Osteocyte (in vitro differentiated cells): ENCODE data around the gene CHKA. TPM values are rescaled to one million over a fixed set of nuclear protein-coding genes. Genes with fewer than 3 reads are reported as not detected.
A peak's percentile ranks its signal among the peaks of the same experiment; 100 is the strongest.

ENCODE experiments used
- DNase-seq: peaks from one replicate; pipeline ENCODE4 v3.0.0; 2021; ENCODE audit warnings: mixed read lengths; ENCODE audit not compliant: unreplicated experiment; ENCODE audit errors: extremely low spot score
- H3K27ac Mint-ChIP-seq: one replicate; pipeline ENCODE4 v1.8.0; 2021; ENCODE audit warnings: mild to moderate bottlenecking, mixed read lengths; ENCODE audit not compliant: unreplicated experiment
- H3K27me3 Mint-ChIP-seq: one replicate; pipeline ENCODE4 v1.8.0; 2021; ENCODE audit warnings: mixed read lengths; ENCODE audit not compliant: unreplicated experiment
- H3K36me3 Mint-ChIP-seq: one replicate; pipeline ENCODE4 v1.8.0; 2021; ENCODE audit warnings: mixed read lengths; ENCODE audit not compliant: unreplicated experiment
- H3K4me1 Mint-ChIP-seq: one replicate; pipeline ENCODE4 v1.8.0; 2021; ENCODE audit warnings: mixed read lengths; ENCODE audit not compliant: unreplicated experiment
- H3K4me3 Mint-ChIP-seq: one replicate; pipeline ENCODE4 v1.8.0; 2021; ENCODE audit warnings: mild to moderate bottlenecking, moderate library complexity, mixed read lengths; ENCODE audit not compliant: unreplicated experiment
- H3K9me3 Mint-ChIP-seq: one replicate; pipeline ENCODE4 v1.8.0; 2021; ENCODE audit warnings: mixed read lengths; ENCODE audit not compliant: unreplicated experiment
- CTCF ChIP-seq: fragments of 200-600 bp; sonication (generic); IDR thresholded peaks from 2 replicates; pipeline ENCODE4 v1.5.0; 2021; ENCODE audit warnings: antibody characterized with exemption, mild to moderate bottlenecking, moderate library complexity
- total RNA-seq: library from RNA; stranded (reverse); gene quantifications from 2 replicates; pipeline ENCODE4 v1.2.1, GENCODE V29; 2021

CHKA gene
- total RNA-seq, 1 donor from 2014 or later = 38.0 TPM

- Mint-ChIP-seq H3K4me1 (peaks cover 35% of the 10 kb centered on the region), H3K27ac (peak within 1 kb of the TSS; percentile 84), H3K4me3 (peak within 1 kb of the TSS; percentile 72), H3K36me3 (peaks cover 2% of the 10 kb centered on the region), H3K27me3 (no peaks in the 10 kb centered on the region), H3K9me3 (no peaks in the 10 kb centered on the region)
- no peak for DNase-seq
- no peak for TF ChIP-seq CTCF
Measured at GRCh38 chr11:68038718-68039525, 82.3 kb downstream of the CHKA start, which contains the start of gene TCIRG1. TSS of gene TCIRG1 (plus strand) at chr11:68039025. CDS start at chr11:68041272, 2,247 bp downstream.

GRCh38 chr11:68038226-68038717 is 82.9 kb downstream of the CHKA start:
- Mint-ChIP-seq H3K4me1 (peaks cover 32% of the 10 kb centered on the region), H3K27me3 (no peaks in the 10 kb centered on the region), H3K9me3 (no peaks in the 10 kb centered on the region), H3K36me3 (peaks cover 2% of the 10 kb centered on the region), H3K27ac (peak overlapping the region; percentile 63), H3K4me3 (peak overlapping the region; percentile 65)
- TF ChIP-seq CTCF = no peak
- DNase-seq = no peak

- Mint-ChIP-seq H3K36me3 (peaks cover 2% of the 10 kb centered on the region), H3K27me3 (no peaks in the 10 kb centered on the region), H3K4me1 (peaks cover 32% of the 10 kb centered on the region), H3K4me3 (no peak overlapping the region), H3K27ac (peak overlapping the region; percentile 65), H3K9me3 (no peaks in the 10 kb centered on the region)
- no peak for TF ChIP-seq CTCF
- DNase-seq = no peak
Measured at GRCh38 chr11:68037411-68038225, 83.6 kb downstream of the CHKA start.

- peaks cover 29% of the 10 kb centered on the region for H3K4me1 Mint-ChIP-seq
- no peak for TF ChIP-seq CTCF
- no peak for DNase-seq
- no peaks in the 10 kb centered on the region for H3K9me3 Mint-ChIP-seq
- no peak overlapping the region for H3K4me3 Mint-ChIP-seq
- H3K27me3 Mint-ChIP-seq = no peaks in the 10 kb centered on the region
- peak overlapping the region; percentile 65 for H3K27ac Mint-ChIP-seq
- peaks cover 2% of the 10 kb centered on the region for H3K36me3 Mint-ChIP-seq
Measured at GRCh38 chr11:68036717-68037239, 84.4 kb downstream of the CHKA start.
